SU-DHL-6 (cell line): ENCODE measurements around the gene RAPGEF5.
"Not testable (repeated sequence)": the region's sequence is repeated elsewhere in the genome, so short reads cannot be mapped to it uniquely, and the experiment has no call there.

ENCODE experiments used
- H2AFZ ChIP-seq: fragments of 200-600 bp; sonication (generic); 2 replicates; pipeline ENCODE4 v1.6.1; 2014; ENCODE audit warnings: low read depth, mild to moderate bottlenecking, moderate library complexity, mixed read lengths, antibody characterized with exemption, low read length; ENCODE audit not compliant: severe bottlenecking
- H3F3A ChIP-seq: fragments of 200-600 bp; shearing (Covaris generic); 2 replicates; pipeline ENCODE4 v1.6.0; 2016; ENCODE audit warnings: antibody characterized with exemption, mild to moderate bottlenecking; ENCODE audit not compliant: insufficient read depth
- H3K27ac ChIP-seq: fragments of 200-600 bp; sonication (generic); 2 replicates; pipeline ENCODE4 v1.5.1; 2016; ENCODE audit warnings: low read depth, mild to moderate bottlenecking, low read length, moderate library complexity, mixed read lengths
- H3K27me3 ChIP-seq: fragments of 200-600 bp; sonication (generic), shearing (Covaris generic); 2 replicates; pipeline ENCODE4 v1.6.0; 2014; ENCODE audit warnings: mild to moderate bottlenecking, low read length
- H3K36me3 ChIP-seq: fragments of 200-600 bp; sonication (generic); 2 replicates; pipeline ENCODE4 v1.6.1; 2014; ENCODE audit warnings: mild to moderate bottlenecking, low read length, mixed read lengths
- H3K4me2 ChIP-seq: fragments of 300-600, 200-600 bp; shearing (Covaris generic), sonication (generic); 2 replicates; pipeline ENCODE4 v1.6.0; 2014; ENCODE audit warnings: low read length, low read depth, mild to moderate bottlenecking; ENCODE audit not compliant: poor library complexity, severe bottlenecking
- H3K4me3 ChIP-seq: fragments of 200-600 bp; sonication (generic); 2 replicates; pipeline ENCODE4 v1.5.1; 2014; ENCODE audit warnings: antibody characterized with exemption, low read length, mild to moderate bottlenecking, mixed read lengths; ENCODE audit not compliant: insufficient read depth, poor library complexity, severe bottlenecking
- H3K79me2 ChIP-seq: fragments of 200-600 bp; sonication (generic); 2 replicates; pipeline ENCODE4 v1.6.1; 2014; ENCODE audit warnings: mild to moderate bottlenecking, low read length, moderate library complexity; ENCODE audit not compliant: insufficient read depth
- H3K9ac ChIP-seq: fragments of 200-600 bp; sonication (generic); 2 replicates; pipeline ENCODE4 v1.7.0; 2014; ENCODE audit warnings: mild to moderate bottlenecking, low read length
- H3K9me2 ChIP-seq: fragments of 200-600 bp; sonication (generic); replicated peaks from 2 replicates; pipeline ENCODE4 v1.6.1; 2014; ENCODE audit warnings: low read length; ENCODE audit not compliant: insufficient read depth
- H3K9me3 ChIP-seq: fragments of 200-600 bp; sonication (generic); 2 replicates; pipeline ENCODE4 v1.6.1; 2014; ENCODE audit warnings: low read length, mixed read lengths; ENCODE audit not compliant: insufficient read depth
- H4K20me1 ChIP-seq: fragments of 200-600 bp; sonication (generic); 2 replicates; pipeline ENCODE4 v1.6.1; 2014; ENCODE audit warnings: low read depth, mild to moderate bottlenecking, antibody characterized with exemption, low read length, moderate library complexity, mixed read lengths
- EZH2phosphoT487 ChIP-seq: fragments of 200-600 bp; sonication (generic), shearing (Covaris generic); conservative IDR thresholded peaks from 2 replicates; pipeline ENCODE4 v1.6.1; 2018; ENCODE audit warnings: mild to moderate bottlenecking, antibody characterized with exemption, low read length, moderate library complexity, mixed read lengths
- TF ChIP-seq, protein P1 (sequence below): fragments of 200-600 bp; sonication (generic); IDR thresholded peaks from one replicate; pipeline ENCODE4 v1.5.1; 2017; ENCODE audit warnings: antibody characterized with exemption, mild to moderate bottlenecking, low read length, moderate library complexity; ENCODE audit not compliant: insufficient read depth, poor library complexity, severe bottlenecking

The RAPGEF5 gene

DNA sequence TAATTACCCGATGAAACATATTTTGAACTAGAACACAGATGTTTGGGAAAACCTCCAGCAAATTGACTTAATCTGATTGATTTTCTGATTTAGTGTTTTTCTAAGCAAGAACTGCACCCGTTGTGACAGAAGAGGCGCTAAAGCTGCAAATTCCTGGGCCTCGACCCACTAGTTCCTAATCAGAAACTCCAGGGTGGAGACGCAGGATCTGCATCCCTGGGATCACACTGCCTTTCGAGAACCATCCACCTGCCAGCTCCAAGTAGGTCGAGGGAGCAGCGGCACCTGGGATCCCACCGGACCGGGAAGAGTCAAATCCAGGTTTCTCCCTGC is 274.4 kb downstream of the RAPGEF5 start:
- H3K79me2 ChIP-seq, result no peaks in the 10 kb centered on the region
- peak overlapping the region; percentile 74 for H3K4me2 ChIP-seq
- no peaks in the 10 kb centered on the region for H3K36me3 ChIP-seq
- no peaks in the 10 kb centered on the region for H4K20me1 ChIP-seq
- no peaks in the 10 kb centered on the region for H3K9me2 ChIP-seq
- peak overlapping the region; percentile 92 for H2AFZ ChIP-seq
- TF ChIP-seq, protein P1, sequence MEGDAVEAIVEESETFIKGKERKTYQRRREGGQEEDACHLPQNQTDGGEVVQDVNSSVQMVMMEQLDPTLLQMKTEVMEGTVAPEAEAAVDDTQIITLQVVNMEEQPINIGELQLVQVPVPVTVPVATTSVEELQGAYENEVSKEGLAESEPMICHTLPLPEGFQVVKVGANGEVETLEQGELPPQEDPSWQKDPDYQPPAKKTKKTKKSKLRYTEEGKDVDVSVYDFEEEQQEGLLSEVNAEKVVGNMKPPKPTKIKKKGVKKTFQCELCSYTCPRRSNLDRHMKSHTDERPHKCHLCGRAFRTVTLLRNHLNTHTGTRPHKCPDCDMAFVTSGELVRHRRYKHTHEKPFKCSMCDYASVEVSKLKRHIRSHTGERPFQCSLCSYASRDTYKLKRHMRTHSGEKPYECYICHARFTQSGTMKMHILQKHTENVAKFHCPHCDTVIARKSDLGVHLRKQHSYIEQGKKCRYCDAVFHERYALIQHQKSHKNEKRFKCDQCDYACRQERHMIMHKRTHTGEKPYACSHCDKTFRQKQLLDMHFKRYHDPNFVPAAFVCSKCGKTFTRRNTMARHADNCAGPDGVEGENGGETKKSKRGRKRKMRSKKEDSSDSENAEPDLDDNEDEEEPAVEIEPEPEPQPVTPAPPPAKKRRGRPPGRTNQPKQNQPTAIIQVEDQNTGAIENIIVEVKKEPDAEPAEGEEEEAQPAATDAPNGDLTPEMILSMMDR, result no peak
- TF ChIP-seq EZH2phosphoT487, result no peak
- H3K9ac ChIP-seq, result peak overlapping the region; percentile 54
- no peaks in the 10 kb centered on the region for H3K27me3 ChIP-seq
- H3F3A ChIP-seq, result no peaks in the 10 kb centered on the region
- H3K9me3 ChIP-seq, result no peaks in the 10 kb centered on the region
- no peak overlapping the region for H3K27ac ChIP-seq
- peak overlapping the region; percentile 64 for H3K4me3 ChIP-seq

DNA sequence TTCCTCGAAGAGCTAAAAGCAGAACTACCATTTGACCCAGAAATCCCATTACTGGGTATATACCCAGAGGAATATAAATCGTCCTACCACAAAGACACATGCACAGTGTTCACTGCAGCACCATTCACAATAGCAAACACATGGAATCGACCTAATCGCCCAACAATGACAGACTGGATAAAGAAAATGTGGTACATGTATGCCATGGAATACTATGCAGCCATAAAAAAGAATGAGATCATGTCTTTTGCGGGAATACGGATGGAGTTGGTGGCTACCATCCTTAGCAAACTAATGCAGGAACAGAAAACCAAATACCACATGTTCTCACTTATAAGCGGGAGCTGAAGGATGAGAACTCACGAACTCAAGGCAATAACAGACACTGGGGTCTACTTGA is 276.7 kb downstream of the RAPGEF5 start:
- not testable (repeated sequence) for H3K79me2 ChIP-seq, H3K27ac ChIP-seq, H3F3A ChIP-seq, H3K9me2 ChIP-seq, H3K36me3 ChIP-seq, H3K9ac ChIP-seq, H3K9me3 ChIP-seq, H4K20me1 ChIP-seq, H2AFZ ChIP-seq, H3K4me3 ChIP-seq, H3K27me3 ChIP-seq, H3K4me2 ChIP-seq

DNA sequence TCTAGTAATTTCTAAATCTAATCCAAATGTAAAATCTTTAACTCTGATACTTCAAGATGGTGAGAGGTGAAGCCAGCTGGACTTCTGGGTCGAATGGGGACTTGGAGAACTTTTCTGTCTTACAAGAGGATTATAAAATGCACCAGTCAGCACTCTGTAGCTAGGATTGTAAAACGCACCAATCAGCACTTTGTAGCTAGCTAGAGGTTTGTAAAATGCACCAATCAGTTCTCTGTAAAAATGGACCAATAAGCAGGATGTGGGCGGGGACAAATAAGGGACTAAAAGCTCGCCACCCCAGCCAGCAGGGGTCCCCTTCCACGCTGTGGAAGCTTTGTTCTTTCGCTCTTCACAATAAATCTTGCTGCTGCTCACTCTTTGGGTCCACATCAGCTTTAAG is 278.1 kb downstream of the RAPGEF5 start:
- not testable (repeated sequence) for H3K4me3 ChIP-seq, H3K4me2 ChIP-seq, H3K27ac ChIP-seq, H2AFZ ChIP-seq, H3K27me3 ChIP-seq, H3K9me2 ChIP-seq, H3K36me3 ChIP-seq, H3K9me3 ChIP-seq, H3F3A ChIP-seq, H4K20me1 ChIP-seq, H3K9ac ChIP-seq, H3K79me2 ChIP-seq

DNA sequence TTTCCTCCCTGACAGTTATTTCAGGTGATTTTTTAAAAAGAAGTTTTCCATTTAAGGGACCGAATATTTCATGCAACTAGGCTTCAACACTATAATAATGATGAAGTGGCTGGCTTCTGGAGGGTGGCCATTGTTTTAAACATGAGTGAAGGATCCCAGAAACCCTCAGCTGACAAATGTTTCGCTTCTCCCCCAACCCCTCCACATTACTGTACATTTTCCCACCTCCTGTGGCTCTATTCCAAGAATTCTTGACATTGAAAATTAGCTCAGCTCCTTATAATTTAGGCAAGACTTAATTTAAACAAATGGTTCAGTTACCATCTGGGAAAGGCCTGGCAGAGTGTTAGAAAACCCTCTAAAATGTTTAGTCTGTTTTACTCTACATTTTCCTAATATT is 281.4 kb downstream of the RAPGEF5 start:
- no peaks in the 10 kb centered on the region for H3K9me2 ChIP-seq

More for the DNA sequence above, 281.4 kb downstream of the RAPGEF5 start:
- no peaks in the 10 kb centered on the region for H3K79me2 ChIP-seq
- TF ChIP-seq EZH2phosphoT487, result no peak
- TF ChIP-seq, protein P1, result no peak
- no peaks in the 10 kb centered on the region for H3F3A ChIP-seq
- no peak overlapping the region for H3K4me3 ChIP-seq
- H3K27me3 ChIP-seq, result no peaks in the 10 kb centered on the region
- no peak overlapping the region for H3K9ac ChIP-seq
- H3K27ac ChIP-seq, result no peak overlapping the region
- H3K9me3 ChIP-seq, result no peaks in the 10 kb centered on the region
- H2AFZ ChIP-seq, result no peak overlapping the region
- no peak overlapping the region for H3K4me2 ChIP-seq
- H3K36me3 ChIP-seq, result no peaks in the 10 kb centered on the region
- no peaks in the 10 kb centered on the region for H4K20me1 ChIP-seq
